HCT116 (cell line): ENCODE measurements around the gene AADACL3. TPM values are rescaled to one million over a fixed set of nuclear protein-coding genes. Genes with fewer than 3 reads are reported as not detected.

ENCODE experiments used
- ATAC-seq: fragments of 200-7000 bp; cut with Tn5 transposase; 2 replicates; pipeline ENCODE4 v1.9.1; 2020; ENCODE audit warnings: mild to moderate bottlenecking, moderate library complexity
- BruUV-seq: library from RNA; stranded (reverse); fragments of 400-500 nt; replicated peaks from 2 replicates; lab custom pipeline; 2021; lab: Mats Ljungman, UMichigan
- CTCF ChIA-PET: fragments of 300-600 bp; sonication (Branson Sonifier 250); formaldehyde crosslinking; loops from one replicate; lab custom pipeline; 2021; ENCODE audit warnings: antibody characterized with exemption; lab: Charles Lee
- POLR2A ChIA-PET: fragments of 300-600, 350-600 bp; sonication (Branson Sonifier 250); formaldehyde crosslinking; loops from one replicate; lab custom pipeline; 2021; ENCODE audit warnings: antibody characterized with exemption; lab: Charles Lee
- RAD21 ChIA-PET, 2 experiments: fragments of 300-600 bp; sonication (Branson Sonifier 250); formaldehyde crosslinking; loops; one replicate each; lab custom pipeline; 2023; ENCODE audit warnings: low total read pairs in 2 of 2; ENCODE audit not compliant: uncharacterized antibody in 2 of 2, unreplicated experiment in 2 of 2, low non-redundant PET in 1 of 2; lab: Charles Lee
- DNase-seq: peaks from one replicate; pipeline ENCODE4 v3.0.0-alpha.2; 2010; ENCODE audit warnings: low read depth, low spot score
- H2AFZ ChIP-seq: fragments of 200-600 bp; shearing (Covaris generic), sonication (generic); 2 replicates; pipeline ENCODE4 v1.6.1; 2017; ENCODE audit warnings: low read depth, mixed run types, mixed read lengths, antibody characterized with exemption, low read length; ENCODE audit not compliant: poor library complexity, severe bottlenecking
- H3K27ac ChIP-seq: 2 replicates; pipeline ENCODE4 v1.5.1; 2012; ENCODE audit warnings: low read depth, low read length
- H3K27me3 ChIP-seq: fragments of 200-600 bp; sonication (generic); 2 replicates; pipeline ENCODE4 v1.6.1; 2016; ENCODE audit warnings: mixed run types, low read length, mixed read lengths; ENCODE audit not compliant: insufficient read depth
- H3K36me3 ChIP-seq, 2 experiments: fragments of 200-500 bp in 1 of 2; fragments of 200-600 bp in 1 of 2; sonication (Bioruptor generic) in 1 of 2; sonication (generic) in 1 of 2; 2 replicates each; pipeline versions ENCODE4 v1.5.1 to v1.6.1; 2014 to 2016; ENCODE audit warnings: low read length in 2 of 2, inconsistent platforms in 1 of 2, mixed read lengths in 1 of 2, mixed run types in 1 of 2; ENCODE audit not compliant: insufficient read depth in 2 of 2, control insufficient read depth in 1 of 2
- H3K4me1 ChIP-seq, 2 experiments: fragments of 200-600 bp in 1 of 2; sonication (generic) in 1 of 2; 2 replicates each; pipeline versions ENCODE4 v1.5.1 to v1.6.1; 2012 to 2017; ENCODE audit warnings: low read length in 2 of 2, inconsistent platforms in 1 of 2, mild to moderate bottlenecking in 1 of 2, mixed read lengths in 1 of 2, mixed run types in 1 of 2, moderate library complexity in 1 of 2; ENCODE audit not compliant: insufficient read depth in 2 of 2, control insufficient read depth in 1 of 2
- H3K4me2 ChIP-seq: fragments of 200-600 bp; sonication (generic); 2 replicates; pipeline ENCODE4 v1.6.1; 2017; ENCODE audit warnings: mixed run types, low read length, mixed read lengths
- H3K4me3 ChIP-seq, 2 experiments: fragments of 200-600 bp in 1 of 2; sonication (generic) in 1 of 2; replicated peaks in 1 of 2; 2 replicates each; pipeline ENCODE4 v1.5.1; 2011 to 2016; ENCODE audit warnings: low read length in 2 of 2, control low read depth in 1 of 2, low read depth in 1 of 2, mild to moderate bottlenecking in 1 of 2, mixed read lengths in 1 of 2, mixed run types in 1 of 2
- H3K79me2 ChIP-seq: fragments of 200-600 bp; sonication (generic); 2 replicates; pipeline ENCODE4 v1.6.1; 2017; ENCODE audit warnings: mild to moderate bottlenecking, mixed run types, low read length, moderate library complexity, mixed read lengths; ENCODE audit not compliant: insufficient read depth
- H3K9ac ChIP-seq: fragments of 200-600 bp; sonication (generic); 2 replicates; pipeline ENCODE4 v1.6.1; 2016; ENCODE audit warnings: low read length, mixed read lengths
- H3K9me2 ChIP-seq: fragments of 200-600 bp; sonication (generic), shearing (Covaris generic); 2 replicates; pipeline ENCODE4 v1.6.1; 2017; ENCODE audit warnings: mixed run types, mild to moderate bottlenecking, moderate library complexity; ENCODE audit not compliant: insufficient read depth
- H3K9me3 ChIP-seq, 2 experiments: fragments of 200-500 bp in 1 of 2; fragments of 200-600 bp in 1 of 2; sonication (Bioruptor generic) in 1 of 2; sonication (generic) in 1 of 2; 2 replicates each; pipeline ENCODE4 v1.6.1; 2014 to 2017; ENCODE audit warnings: low read length in 2 of 2, mixed read lengths in 2 of 2, inconsistent platforms in 1 of 2, low read depth in 1 of 2, mild to moderate bottlenecking in 1 of 2, mixed run types in 1 of 2, moderate library complexity in 1 of 2; ENCODE audit not compliant: control insufficient read depth in 1 of 2, insufficient read depth in 1 of 2
- H4K20me1 ChIP-seq: fragments of 200-600 bp; sonication (generic), shearing (Covaris generic); 2 replicates; pipeline ENCODE4 v1.6.1; 2017; ENCODE audit warnings: mixed run types, mild to moderate bottlenecking, moderate library complexity; ENCODE audit not compliant: insufficient read depth
- CBX3 ChIP-seq: IDR thresholded peaks from 2 replicates; pipeline ENCODE4 v1.6.1; 2012; ENCODE audit warnings: low read depth
- EGR1 ChIP-seq: IDR thresholded peaks from 2 replicates; pipeline ENCODE4 v1.6.1; 2012; ENCODE audit warnings: low read depth
- ELF1 ChIP-seq: IDR thresholded peaks from 2 replicates; pipeline ENCODE4 v1.6.1; 2012; ENCODE audit warnings: low read depth, borderline replicate concordance
- EZH2phosphoT487 ChIP-seq: fragments of 200-600 bp; IDR thresholded peaks from 2 replicates; pipeline ENCODE4 v1.6.1; 2018; ENCODE audit warnings: antibody characterized with exemption, borderline replicate concordance
- FOSL1 ChIP-seq: IDR thresholded peaks from 2 replicates; pipeline ENCODE4 v1.6.1; 2012; ENCODE audit warnings: low read depth
- POLR2AphosphoS5 ChIP-seq: IDR thresholded peaks from 2 replicates; pipeline ENCODE4 v1.6.1; 2011; ENCODE audit warnings: mild to moderate bottlenecking, low read depth, low read length, moderate library complexity
- RAD21 ChIP-seq: IDR thresholded peaks from 2 replicates; pipeline ENCODE4 v1.6.1; 2012; ENCODE audit warnings: low read depth, mild to moderate bottlenecking
- TCF7L2 ChIP-seq: IDR thresholded peaks from 2 replicates; pipeline ENCODE4 v1.7.0; 2011; ENCODE audit warnings: borderline replicate concordance, inconsistent platforms; ENCODE audit not compliant: insufficient read depth, insufficient read length; ENCODE audit errors: extremely low read depth
- YY1 ChIP-seq: IDR thresholded peaks from 2 replicates; pipeline ENCODE4 v1.6.1; 2011; ENCODE audit warnings: low read length, low read depth, moderate library complexity, mild to moderate bottlenecking; ENCODE audit not compliant: insufficient replicate concordance; ENCODE audit errors: extremely low read depth
- ZFX ChIP-seq: fragments of 450-650 bp; IDR thresholded peaks from 2 replicates; pipeline ENCODE4 v1.6.1; 2017
- ZNF274 ChIP-seq: fragments of 200-500 bp; sonication (Bioruptor generic); IDR thresholded peaks from 2 replicates; pipeline ENCODE4 v1.6.1; 2014; ENCODE audit warnings: mild to moderate bottlenecking, low read depth, low read length, inconsistent platforms
- intact Hi-C: fragments of 100-400 bp; cut with micrococcal nuclease; formaldehyde crosslinking; loops from 2 replicates; pipeline ENCODE4 v1.10.0; 2022
- total RNA-seq: library from RNA; stranded (reverse); gene quantifications from one replicate; pipeline ENCODE4 v1.2.1, GENCODE V29; 2021; ENCODE audit not compliant: unreplicated experiment
- TF ChIP-seq, protein P1 (sequence below): IDR thresholded peaks from 2 replicates; pipeline ENCODE4 v1.6.1; 2012
- TF ChIP-seq, protein P2 (sequence below): IDR thresholded peaks from 2 replicates; pipeline ENCODE4 v1.6.1; 2011; ENCODE audit warnings: mild to moderate bottlenecking, low read length, moderate library complexity; ENCODE audit not compliant: insufficient replicate concordance; ENCODE audit errors: extremely low read depth
- TF ChIP-seq, protein P3 (sequence below): IDR thresholded peaks from 2 replicates; pipeline ENCODE4 v1.6.1; 2012

AADACL3 gene
- total RNA-seq, 1 experiment from 2014 or later: not detected

DNA sequence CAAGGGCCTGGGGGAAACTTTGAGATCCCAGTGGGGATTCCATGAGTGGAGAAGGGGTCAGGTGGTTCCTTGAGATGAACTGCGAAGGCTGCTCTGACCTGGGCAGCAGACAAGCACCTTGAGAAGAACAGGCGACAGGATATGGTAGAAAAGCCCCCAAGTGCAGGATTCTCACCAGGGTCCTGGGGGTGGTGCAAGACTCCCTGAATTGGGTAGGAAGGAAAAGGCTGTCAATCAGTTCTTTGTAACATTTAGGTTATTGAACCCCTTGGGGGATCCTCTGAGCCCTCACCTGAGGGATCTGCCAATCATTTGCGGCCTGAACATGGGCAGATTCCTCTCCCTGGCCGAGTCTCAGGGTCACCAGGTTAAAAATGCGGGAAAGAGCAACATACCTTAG, 55.3 kb downstream of the AADACL3 start (continued):
- no peak for TF ChIP-seq ZFX
- TF ChIP-seq, protein P1, sequence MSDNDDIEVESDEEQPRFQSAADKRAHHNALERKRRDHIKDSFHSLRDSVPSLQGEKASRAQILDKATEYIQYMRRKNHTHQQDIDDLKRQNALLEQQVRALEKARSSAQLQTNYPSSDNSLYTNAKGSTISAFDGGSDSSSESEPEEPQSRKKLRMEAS: no peak

DNA sequence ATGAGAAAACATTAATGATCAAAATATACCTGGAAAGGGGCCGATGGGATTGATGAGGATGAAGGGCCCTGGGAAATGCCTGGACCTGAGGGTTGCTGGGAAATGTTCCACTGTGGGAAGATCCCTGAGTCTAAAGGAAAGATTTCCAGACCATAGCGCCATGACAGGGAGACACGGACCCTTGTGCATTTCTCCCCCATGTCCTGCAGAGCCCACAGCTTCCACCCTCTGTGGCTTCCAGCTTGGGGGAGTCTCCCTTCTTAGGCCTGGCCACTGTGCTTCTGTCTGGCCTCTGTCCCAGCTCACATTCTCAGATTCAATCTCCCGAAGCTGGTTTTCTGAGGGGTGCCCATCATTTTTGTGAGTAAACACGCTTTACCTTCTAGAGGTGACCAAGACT, 56.6 kb downstream of the AADACL3 start:
- H3K4me3 ChIP-seq: no peak overlapping the region
- BruUV-seq: no TSS peak
- H3K36me3 ChIP-seq: no peaks in the 10 kb centered on the region
- no peaks in the 10 kb centered on the region for H3K9me3 ChIP-seq
- TF ChIP-seq, protein P2, sequence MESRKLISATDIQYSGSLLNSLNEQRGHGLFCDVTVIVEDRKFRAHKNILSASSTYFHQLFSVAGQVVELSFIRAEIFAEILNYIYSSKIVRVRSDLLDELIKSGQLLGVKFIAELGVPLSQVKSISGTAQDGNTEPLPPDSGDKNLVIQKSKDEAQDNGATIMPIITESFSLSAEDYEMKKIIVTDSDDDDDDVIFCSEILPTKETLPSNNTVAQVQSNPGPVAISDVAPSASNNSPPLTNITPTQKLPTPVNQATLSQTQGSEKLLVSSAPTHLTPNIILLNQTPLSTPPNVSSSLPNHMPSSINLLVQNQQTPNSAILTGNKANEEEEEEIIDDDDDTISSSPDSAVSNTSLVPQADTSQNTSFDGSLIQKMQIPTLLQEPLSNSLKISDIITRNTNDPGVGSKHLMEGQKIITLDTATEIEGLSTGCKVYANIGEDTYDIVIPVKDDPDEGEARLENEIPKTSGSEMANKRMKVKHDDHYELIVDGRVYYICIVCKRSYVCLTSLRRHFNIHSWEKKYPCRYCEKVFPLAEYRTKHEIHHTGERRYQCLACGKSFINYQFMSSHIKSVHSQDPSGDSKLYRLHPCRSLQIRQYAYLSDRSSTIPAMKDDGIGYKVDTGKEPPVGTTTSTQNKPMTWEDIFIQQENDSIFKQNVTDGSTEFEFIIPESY: no peak
- TF ChIP-seq EGR1 (no peak), CBX3 (no peak), POLR2AphosphoS5 (no peak), ZFX (no peak), YY1 (no peak), FOSL1 (no peak), TCF7L2 (no peak), ZNF274 (no peak), EZH2phosphoT487 (no peak), ELF1 (no peak), RAD21 (no peak)
- TF ChIP-seq, protein P3, sequence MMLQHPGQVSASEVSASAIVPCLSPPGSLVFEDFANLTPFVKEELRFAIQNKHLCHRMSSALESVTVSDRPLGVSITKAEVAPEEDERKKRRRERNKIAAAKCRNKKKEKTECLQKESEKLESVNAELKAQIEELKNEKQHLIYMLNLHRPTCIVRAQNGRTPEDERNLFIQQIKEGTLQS: no peak
- no peaks in the 10 kb centered on the region for H3K9me2 ChIP-seq
- H3K9ac ChIP-seq: no peak overlapping the region
- ATAC-seq: no peak
- no peaks in the 10 kb centered on the region for H3K4me1 ChIP-seq
- no peak overlapping the region for H3K4me2 ChIP-seq
- ChIA-PET CTCF (no interaction called here), POLR2A (no interaction called here), RAD21 (no interaction called here)
- no peaks in the 10 kb centered on the region for H3K79me2 ChIP-seq
- no peaks in the 10 kb centered on the region for H4K20me1 ChIP-seq
- no peak overlapping the region for H3K27ac ChIP-seq
- intact Hi-C loops: loop anchor here (10.0 kb wide), 1 partner anchor 498 kb away; no protein-coding TSS in a partner anchor
- H2AFZ ChIP-seq: no peak overlapping the region
- H3K27me3 ChIP-seq: peaks cover 6% of the 10 kb centered on the region; the same call in 1 of the 2 replicates
- DNase-seq: no peak
